ENCODE data around the gene EMILIN2. TPM values are rescaled to one million over a fixed set of nuclear protein-coding genes. Genes with fewer than 3 reads are reported as not detected.

Gene EMILIN2
- total and polyA plus RNA-seq, 9 of the 15 experiments (the other 6 are each of a cell fraction or from before 2014, with no cell fraction given) = 0.01 to 0.40 (median 0.19) TPM

- TF ChIP-seq E2F8 (IDR thresholded peaks at IDR 0.05; ENCODE audit: low read depth, partially characterized antibody) (no peak), SMAD4 (CRISPR knock-in tag; conservative IDR thresholded peaks at IDR 0.05) (no peak), HMG20A (CRISPR knock-in tag; conservative IDR thresholded peaks at IDR 0.05) (no peak), ESRRB (CRISPR knock-in tag; IDR thresholded peaks at IDR 0.05; ENCODE audit: borderline replicate concordance) (no peak), TEAD4 (IDR thresholded peaks at IDR 0.05; ENCODE audit: low read length) (peak; percentile 51; the same call in 1 of the 2 replicates), TEAD4 (CRISPR knock-in tag; IDR thresholded peaks at IDR 0.05; ENCODE audit: borderline replicate concordance) (no peak), ATF6 (CRISPR knock-in tag; IDR thresholded peaks at IDR 0.05) (no peak), ZFP36 (IDR thresholded peaks at IDR 0.05; ENCODE audit: low read depth, low read length, partially characterized antibody) (peak; percentile 45), FOXK2 (conservative IDR thresholded peaks at IDR 0.05 in 1 of 2, IDR thresholded peaks at IDR 0.05 in 1 of 2; ENCODE audit: low read depth in 2 of 2) (no peak; a peak in 1 of 4 replicates), SIRT6 (IDR thresholded peaks at IDR 0.05; ENCODE audit: low read depth, low read length) (no peak), ZNF311 (CRISPR knock-in tag; IDR thresholded peaks at IDR 0.05) (no peak), ZNF592 (IDR thresholded peaks at IDR 0.05) (peak; percentile 75), ZKSCAN3 (CRISPR knock-in tag; IDR thresholded peaks at IDR 0.05) (no peak), SMAD1 (IDR thresholded peaks at IDR 0.05; ENCODE audit: low read depth, low read length, partially characterized antibody) (no peak), CXXC5 (CRISPR knock-in tag; IDR thresholded peaks at IDR 0.05) (peak; percentile 65), DPF2 (IDR thresholded peaks at IDR 0.05) (peak; percentile 72; the same call in 1 of the 2 replicates), CBX3 (IDR thresholded peaks at IDR 0.05; ENCODE audit: borderline replicate concordance in 1 of 2, low read length in 2 of 2) (no peak), EZH2 (IDR thresholded peaks at IDR 0.05; ENCODE audit: borderline replicate concordance, low read depth, low read length) (no peak), NFIC (IDR thresholded peaks at IDR 0.05) (peak; percentile 33; the same call in 1 of the 2 replicates), EGR1 (conservative IDR thresholded peaks at IDR 0.05) (peak; percentile 51)
Observed at GRCh38 chr18:2855560-2856350, 8.9 kb downstream of the EMILIN2 start (continued).
